Measurements from ENCODE around the gene FXYD2.

Gene FXYD2

DNA sequence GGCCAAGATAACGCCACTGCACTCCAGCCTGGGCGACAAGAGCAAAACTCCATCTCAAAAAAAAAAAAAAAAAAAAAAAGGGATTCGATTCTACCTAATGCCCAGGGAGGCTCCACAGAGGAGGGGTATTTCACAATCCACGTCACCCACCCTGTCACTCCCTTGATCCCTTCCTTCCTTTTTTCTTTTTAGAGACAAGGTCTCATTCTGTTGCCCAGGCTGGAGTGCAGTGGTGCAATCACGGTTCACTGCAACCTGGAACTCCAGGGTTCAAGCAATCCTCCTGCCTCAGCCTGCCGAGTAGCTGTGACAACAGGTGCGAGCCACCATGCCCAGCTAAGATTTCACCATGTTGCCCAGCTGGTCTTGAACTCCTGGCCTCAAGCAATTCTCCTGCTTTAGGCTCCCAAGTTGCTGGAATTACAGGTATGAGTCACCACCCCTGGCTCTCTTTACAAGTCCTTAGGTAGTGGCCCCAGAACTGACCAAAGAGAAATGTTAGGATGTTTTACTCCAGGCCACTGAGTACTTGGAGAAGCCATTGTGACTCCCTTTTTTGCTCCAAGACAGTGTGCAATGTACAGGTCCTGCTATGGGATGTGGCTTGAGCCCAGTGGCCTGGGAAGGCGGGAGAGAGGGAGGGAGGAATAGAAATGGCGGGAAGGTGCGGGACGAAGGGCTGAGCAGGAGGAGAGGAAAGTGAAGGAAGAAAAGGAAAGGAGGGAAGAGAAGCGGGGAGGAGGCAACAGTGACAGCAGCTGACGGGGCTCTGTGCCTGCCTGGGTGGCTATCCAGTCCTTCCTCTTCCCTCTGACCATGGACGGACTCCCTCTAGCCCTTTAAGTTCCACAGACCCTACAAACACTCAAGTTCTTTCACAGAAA, 11.8 kb upstream of the FXYD2 start:
- DNase-seq (ENCODE audit: low read depth in 2 of 3, low spot score in 2 of 3) = no peak

GRCh38 chr11:117835576-117835975, 11.0 kb upstream of the FXYD2 start:
- no peak for DNase-seq (ENCODE audit: low read depth in 2 of 3, low spot score in 2 of 3)

- no peak for DNase-seq (ENCODE audit: low read depth in 2 of 3, low spot score in 2 of 3)
Observed at GRCh38 chr11:117834838-117835443, 10.4 kb upstream of the FXYD2 start.

GRCh38 chr11:117834068-117834810, 9.7 kb upstream of the FXYD2 start:
- no peak for DNase-seq (ENCODE audit: low read depth in 2 of 3, low spot score in 2 of 3)

DNA sequence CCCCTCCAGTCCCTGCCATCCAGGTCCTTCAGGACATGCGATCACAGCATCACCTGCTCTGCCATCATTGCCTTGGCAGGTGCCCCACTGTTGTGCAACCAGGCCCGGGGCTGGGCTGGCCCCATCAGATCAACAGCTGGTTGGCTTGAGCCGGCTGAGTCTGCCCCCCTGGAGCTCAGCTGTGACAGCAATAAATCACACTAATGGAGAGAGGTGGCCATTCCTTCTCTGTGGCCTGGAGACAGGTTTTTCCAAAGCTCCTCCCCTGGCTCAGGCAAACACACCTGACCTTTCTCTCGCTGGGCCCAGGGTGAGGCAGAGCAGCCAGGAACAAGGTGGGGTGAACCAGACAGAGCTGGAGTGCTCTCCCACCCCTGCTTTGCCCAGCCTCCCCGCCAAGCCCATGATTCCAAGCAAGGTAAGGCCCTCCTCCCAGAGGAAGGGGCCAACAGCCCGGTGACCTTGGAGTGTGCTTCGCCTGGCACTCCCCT, 8.9 kb upstream of the FXYD2 start:
- no peak for DNase-seq (ENCODE audit: low read depth in 2 of 3, low spot score in 2 of 3)

GRCh38 chr11:117832511-117832910, 8.0 kb upstream of the FXYD2 start:
- DNase-seq (ENCODE audit: low read depth in 2 of 3, low spot score in 2 of 3) = no peak

- no peak for DNase-seq (ENCODE audit: low read depth in 2 of 3, low spot score in 2 of 3)
Observed at GRCh38 chr11:117831661-117832415, 7.3 kb upstream of the FXYD2 start.

- no peak for DNase-seq (ENCODE audit: low read depth in 2 of 3, low spot score in 2 of 3)
Observed at GRCh38 chr11:117830674-117831351, 6.3 kb upstream of the FXYD2 start.

DNA sequence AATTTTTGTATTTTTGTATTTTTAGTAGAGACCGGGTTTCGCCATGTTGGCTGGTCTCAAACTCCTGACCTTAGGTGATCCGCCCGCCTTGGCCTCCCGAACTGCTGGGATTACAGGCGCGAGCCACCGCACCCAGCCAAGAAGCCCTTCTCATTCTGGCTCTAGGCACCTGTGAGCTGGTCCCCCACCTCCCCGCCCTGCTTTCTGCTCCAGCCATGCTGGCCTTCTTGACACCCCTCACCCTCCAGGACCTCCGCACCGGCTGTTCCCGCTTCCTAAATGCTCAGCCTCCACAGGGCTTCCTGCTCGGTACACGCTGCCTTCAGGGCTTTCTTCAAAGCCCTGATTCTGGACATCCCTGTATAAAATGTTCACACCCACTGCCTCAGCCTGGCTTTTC, 5.5 kb upstream of the FXYD2 start:
- no peak for DNase-seq (ENCODE audit: low read depth in 2 of 3, low spot score in 2 of 3)

- no peak for DNase-seq (ENCODE audit: low read depth in 2 of 3, low spot score in 2 of 3)
Observed at GRCh38 chr11:117829369-117829725, 4.8 kb upstream of the FXYD2 start.

- peak; percentile 56 to 85 (median 68) for DNase-seq (ENCODE audit: low read depth in 2 of 3, low spot score in 2 of 3)
Observed at GRCh38 chr11:117828611-117829368, 4.2 kb upstream of the FXYD2 start.

GRCh38 chr11:117827521-117828511, 3.3 kb upstream of the FXYD2 start:
- no peak for DNase-seq (ENCODE audit: low read depth in 2 of 3, low spot score in 2 of 3)

DNA sequence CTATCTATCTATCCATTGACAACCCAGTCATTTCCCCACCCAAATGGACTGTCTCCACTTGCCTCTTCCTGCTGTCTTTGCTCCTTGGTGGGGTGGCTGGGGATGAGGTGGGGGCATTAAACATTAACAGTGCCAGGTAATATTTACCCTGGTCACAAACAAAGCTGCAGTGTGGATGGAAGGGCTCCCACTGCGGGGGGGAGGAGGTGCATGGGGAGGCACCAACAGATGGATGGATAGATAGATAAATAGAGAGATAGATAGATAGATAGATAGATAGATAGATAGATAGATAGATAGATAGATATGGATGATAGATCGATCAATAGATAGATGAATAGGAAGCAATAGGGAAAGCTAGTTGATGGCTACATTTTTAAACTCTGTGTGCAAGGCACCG, 2.3 kb upstream of the FXYD2 start:
- DNase-seq (ENCODE audit: low read depth in 2 of 3, low spot score in 2 of 3) = no peak

GRCh38 chr11:117826190-117826570, 1.6 kb upstream of the FXYD2 start:
- no peak for DNase-seq (ENCODE audit: low read depth in 2 of 3, low spot score in 2 of 3)

DNA sequence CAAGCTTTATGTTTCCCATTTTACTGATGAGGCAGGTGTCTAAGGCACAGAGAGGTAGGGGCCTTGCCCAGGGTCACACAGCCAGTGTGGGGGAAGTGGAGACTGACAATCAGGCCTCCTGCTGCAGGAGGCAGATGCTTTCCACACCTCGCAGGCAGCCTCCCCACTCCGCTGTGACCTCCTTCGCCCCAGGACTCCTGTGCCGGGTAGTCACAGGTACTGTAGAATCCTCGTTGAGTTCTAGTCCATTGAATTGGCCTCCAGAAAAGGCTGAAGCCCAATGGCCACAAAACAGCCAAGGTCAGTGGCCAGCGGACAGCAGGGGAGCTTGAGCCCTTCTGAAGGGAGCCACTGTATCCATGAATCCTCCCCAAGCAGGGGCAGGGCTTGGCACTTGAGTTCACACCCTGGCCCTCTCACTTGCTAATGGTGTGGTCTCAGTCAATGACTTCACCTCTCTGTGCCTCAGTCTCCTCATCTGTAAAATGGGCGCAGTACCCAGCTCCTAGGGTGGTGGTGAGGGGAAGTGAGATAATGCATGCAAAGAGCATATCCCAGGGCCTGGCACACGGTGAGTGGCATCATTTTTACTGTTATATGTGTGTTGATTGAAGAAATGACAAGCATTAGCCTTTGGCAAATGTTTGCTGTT, 1.1 kb upstream of the FXYD2 start:
- no peak for DNase-seq (ENCODE audit: low read depth in 2 of 3, low spot score in 2 of 3)

DNA sequence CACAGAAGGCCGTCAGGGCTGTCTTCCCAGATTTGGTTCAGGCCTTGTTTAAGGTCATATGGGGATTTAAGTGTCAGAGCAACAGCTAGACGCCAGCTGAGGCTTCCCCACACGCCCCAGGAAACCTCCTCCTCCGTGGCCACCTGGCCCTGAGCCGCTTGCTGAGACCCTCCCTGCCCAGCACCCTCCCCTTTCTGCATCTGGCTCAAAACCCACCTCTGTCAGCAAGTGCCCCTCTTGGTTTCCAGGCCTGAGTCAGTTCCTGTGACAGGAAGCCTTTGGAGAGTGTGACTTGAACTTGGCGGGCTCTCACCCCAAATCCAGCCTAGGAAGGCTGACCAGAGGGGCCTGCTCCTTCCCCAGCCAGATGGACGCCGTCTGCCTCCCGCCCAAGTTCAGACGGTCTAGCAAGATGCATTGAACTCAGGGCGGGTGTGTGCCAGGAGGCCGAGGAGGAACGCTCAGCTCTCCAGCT, 561 bp downstream of the FXYD2 start:
- DNase-seq (ENCODE audit: low read depth in 2 of 3, low spot score in 2 of 3) = no peak

GRCh38 chr11:117823294-117823945, 1.1 kb downstream of the FXYD2 start:
- no peak for DNase-seq (ENCODE audit: low read depth in 2 of 3, low spot score in 2 of 3)
